ENCODE results near the gene THOC5.
"Not testable (repeated sequence)": the region's sequence is repeated elsewhere in the genome, so short reads cannot be mapped to it uniquely, and the experiment has no call there.

The THOC5 gene

DNA sequence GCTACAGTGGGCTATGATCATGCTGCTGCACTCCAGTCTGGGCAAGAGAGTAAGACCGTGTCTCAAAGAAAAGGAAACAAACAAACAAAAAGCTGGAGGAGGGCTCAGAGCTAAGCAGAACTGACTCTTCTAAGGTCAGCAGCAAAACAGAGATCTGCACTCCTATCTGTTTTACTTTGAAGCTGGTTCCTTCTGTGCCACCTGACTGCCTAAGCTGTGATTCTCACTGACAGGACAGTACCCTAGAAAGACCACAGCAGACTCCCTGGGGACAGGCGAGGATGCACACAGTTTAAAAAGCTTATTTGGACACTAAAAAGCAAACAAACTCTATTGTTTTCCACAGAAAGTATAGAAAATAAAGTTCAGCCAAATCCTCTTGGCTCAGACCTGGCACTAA is 43.0 kb downstream of the THOC5 start:
- no peak for DNase-seq (ENCODE audit: low read depth in 2 of 2)

DNA sequence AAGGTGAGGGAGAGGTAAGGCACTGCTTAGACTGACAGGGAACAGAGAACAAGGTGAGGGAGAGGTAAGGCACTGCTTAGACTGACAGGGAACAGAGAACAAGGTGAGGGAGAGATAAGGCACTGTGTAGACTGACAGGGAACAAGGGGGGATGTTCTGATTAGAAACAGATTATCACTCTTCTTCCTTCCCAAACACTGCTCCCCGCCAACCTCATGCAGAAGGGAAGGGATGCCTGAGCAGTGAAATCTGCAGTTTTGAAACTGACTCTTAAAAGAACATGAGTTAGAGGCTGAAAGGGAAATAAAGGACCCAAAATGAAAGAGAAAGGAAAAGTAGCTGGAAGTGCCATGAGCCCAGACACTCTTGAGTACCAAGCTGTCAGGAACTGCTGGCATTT is 43.7 kb downstream of the THOC5 start:
- DNase-seq (ENCODE audit: low read depth in 2 of 2), result no peak

DNA sequence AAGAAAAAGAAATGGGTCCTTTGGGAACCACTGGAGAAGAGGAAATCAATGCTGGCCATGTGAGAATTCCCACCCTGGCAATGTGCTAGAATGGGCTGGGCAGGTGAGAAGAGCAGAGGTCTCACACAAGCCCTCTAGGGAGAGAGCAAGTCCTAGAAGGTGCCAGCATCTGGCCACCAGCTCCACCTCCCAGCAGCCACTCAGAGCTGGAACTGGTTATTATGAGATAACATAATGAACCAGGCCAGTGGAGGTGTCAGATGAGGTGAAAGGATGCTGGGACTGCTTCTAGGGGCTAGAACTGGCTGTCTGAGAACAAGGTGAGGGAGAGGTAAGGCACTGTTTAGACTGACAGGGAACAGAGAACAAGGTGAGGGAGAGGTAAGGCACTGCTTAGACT is 44.3 kb downstream of the THOC5 start:
- no peak for DNase-seq (ENCODE audit: low read depth in 2 of 2)

- DNase-seq (ENCODE audit: low read depth in 2 of 2), result no peak
Observed at GRCh38 chr22:29503811-29504372, 49.7 kb downstream of the THOC5 start.

DNA sequence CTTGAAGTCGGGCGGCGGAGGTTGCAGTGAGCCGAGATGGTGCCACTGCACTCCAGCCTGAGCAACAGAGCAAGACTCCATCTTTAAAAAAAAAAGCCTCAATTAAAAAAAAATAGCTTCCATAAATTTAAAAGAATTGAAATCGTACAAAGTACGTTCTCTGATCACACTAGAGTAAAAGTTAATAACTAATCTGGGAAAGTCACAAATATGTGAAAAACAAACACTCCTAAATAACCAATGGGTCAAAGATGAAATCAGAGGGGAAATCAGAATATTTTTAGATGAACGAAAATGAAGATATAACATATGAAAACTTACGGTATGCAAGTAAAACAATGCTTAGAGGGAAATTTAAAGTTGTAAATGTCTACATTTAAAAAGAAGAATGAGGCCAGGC is 53.7 kb downstream of the THOC5 start:
- DNase-seq (ENCODE audit: low read depth in 2 of 2), result no peak

- no peak for DNase-seq (ENCODE audit: low read depth in 2 of 2)
Observed at GRCh38 chr22:29493636-29494035, 59.9 kb downstream of the THOC5 start.

GRCh38 chr22:29491012-29491411 is 62.5 kb downstream of the THOC5 start:
- no peak for DNase-seq (ENCODE audit: low read depth in 2 of 2)

GRCh38 chr22:29489127-29489780 is 64.3 kb downstream of the THOC5 start:
- not testable (repeated sequence) for DNase-seq (ENCODE audit: low read depth in 2 of 2)

DNA sequence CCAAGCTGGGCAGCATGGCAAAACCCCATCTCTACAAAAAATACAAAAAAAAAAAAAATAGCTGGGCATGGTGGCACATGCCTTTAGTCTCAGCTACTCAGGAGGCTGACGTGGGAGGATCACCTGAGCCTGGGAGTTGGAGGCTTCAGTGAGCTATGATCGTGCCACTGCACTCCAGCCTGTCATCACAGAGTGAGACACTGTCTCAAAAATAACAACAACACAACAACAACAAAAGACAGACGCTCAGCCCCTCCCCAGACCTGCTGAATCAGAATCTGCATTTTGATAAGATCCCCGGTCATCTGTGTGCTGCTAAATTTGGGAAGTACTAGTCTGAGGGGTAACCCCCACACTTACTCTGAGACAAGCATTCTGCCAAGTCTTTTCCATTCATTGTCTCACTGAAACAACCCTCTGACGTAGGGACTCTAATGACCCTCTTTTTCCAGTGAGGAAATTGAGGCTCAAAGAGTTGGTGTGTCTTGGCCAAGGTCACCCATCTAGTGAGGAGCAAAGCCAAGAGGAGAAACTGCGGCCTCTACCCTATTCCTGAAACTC is 66.1 kb downstream of the THOC5 start:
- DNase-seq (ENCODE audit: low read depth in 2 of 2), result no peak

GRCh38 chr22:29485448-29485847 is 68.1 kb downstream of the THOC5 start:
- no peak for DNase-seq (ENCODE audit: low read depth in 2 of 2)

DNA sequence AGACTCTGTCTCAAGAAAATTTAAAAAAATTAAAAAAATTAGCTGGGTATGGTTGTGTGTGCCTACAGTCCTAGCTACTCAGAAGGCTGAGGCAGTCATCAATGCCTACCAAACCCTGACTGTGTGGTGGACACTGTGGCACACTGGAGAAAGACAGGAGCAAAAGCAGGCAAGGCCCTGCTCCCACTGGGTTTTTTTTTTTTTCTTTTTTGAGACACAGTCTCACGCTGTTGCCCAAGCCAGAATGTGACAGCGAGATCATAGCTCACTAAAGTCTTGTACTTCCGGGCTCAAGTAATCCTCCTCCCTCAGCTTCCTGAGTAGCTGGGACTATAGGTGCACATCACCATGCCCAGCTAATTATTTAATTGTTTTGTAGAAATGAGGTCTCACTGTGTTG is 68.9 kb downstream of the THOC5 start:
- DNase-seq (ENCODE audit: low read depth in 2 of 2), result no peak

GRCh38 chr22:29483254-29483653 is 70.3 kb downstream of the THOC5 start:
- no peak for DNase-seq (ENCODE audit: low read depth in 2 of 2)

GRCh38 chr22:29482726-29483125 is 70.8 kb downstream of the THOC5 start:
- no peak for DNase-seq (ENCODE audit: low read depth in 2 of 2)

DNA sequence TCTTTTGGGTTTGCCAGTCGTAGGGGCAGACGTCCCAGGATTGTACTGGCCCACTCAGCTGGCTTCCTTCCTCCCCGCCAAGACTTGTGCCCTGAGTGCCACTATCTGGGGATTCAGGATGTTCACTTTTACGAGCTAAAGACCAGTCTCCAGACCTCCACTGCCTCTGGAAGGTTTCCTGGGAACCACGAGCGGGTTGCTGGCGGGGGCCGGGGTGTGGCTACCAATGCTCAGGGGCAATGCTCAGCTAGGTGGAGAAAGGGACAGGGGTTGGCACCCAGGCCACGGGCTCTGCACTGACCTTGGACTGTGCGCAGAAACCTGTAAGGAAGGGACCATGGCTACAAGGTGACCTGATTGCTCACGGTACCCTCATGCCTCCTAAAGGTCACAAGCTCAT is 71.3 kb downstream of the THOC5 start:
- DNase-seq (ENCODE audit: low read depth in 2 of 2), result no peak

DNA sequence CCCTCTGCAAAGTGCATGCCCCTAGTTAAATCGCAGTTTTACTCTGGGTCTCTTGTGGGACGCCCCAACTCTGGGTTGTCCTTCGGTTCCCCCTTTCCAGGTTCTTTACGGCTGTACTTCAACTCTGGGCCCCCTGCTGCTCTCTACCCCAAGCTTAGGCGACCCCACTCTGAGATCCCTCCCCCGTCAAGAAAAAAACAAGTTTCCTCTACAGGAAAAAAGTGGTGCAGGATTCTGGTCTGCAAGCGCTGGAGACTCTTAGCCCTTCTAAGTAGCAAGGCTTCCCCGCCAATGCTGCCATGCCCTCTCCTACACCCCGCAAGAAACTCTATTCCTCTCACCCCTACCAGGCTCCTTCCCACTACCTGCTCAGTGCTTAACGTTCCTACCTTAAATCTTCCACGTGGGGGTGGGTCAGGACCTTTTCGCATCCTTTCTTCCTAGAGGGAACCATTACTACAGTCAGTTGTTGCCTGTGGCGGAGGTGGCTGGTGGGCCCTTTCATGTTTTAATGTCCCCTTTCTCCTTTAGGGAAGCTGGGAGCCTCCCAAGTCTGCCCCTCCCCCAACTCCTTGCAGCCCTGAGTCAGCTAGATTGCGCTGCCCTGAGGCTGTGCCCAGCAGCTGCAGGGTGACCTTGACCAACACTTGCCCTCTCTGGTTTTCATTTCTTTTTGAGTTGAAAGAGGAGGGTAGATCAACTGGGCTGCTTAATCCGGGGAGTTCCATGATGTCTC is 72.1 kb downstream of the THOC5 start:
- DNase-seq (ENCODE audit: low read depth in 2 of 2), result no peak

GRCh38 chr22:29480512-29481264 is 72.9 kb downstream of the THOC5 start:
- peak in 1 of 2 donors; percentile 14 for DNase-seq (ENCODE audit: low read depth in 2 of 2)

- DNase-seq (ENCODE audit: low read depth in 2 of 2), result no peak
Observed at GRCh38 chr22:29480262-29480511, 73.4 kb downstream of the THOC5 start.

GRCh38 chr22:29479417-29480261 is 73.9 kb downstream of the THOC5 start, which contains the start of gene NEFH:
TSS of gene NEFH (plus strand) at chr22:29480218. CDS start at chr22:29480263, 45 bp downstream.
- no peak for DNase-seq (ENCODE audit: low read depth in 2 of 2)

- DNase-seq (ENCODE audit: low read depth in 2 of 2), result no peak
Observed at GRCh38 chr22:29478326-29479276, 75.0 kb downstream of the THOC5 start.

DNA sequence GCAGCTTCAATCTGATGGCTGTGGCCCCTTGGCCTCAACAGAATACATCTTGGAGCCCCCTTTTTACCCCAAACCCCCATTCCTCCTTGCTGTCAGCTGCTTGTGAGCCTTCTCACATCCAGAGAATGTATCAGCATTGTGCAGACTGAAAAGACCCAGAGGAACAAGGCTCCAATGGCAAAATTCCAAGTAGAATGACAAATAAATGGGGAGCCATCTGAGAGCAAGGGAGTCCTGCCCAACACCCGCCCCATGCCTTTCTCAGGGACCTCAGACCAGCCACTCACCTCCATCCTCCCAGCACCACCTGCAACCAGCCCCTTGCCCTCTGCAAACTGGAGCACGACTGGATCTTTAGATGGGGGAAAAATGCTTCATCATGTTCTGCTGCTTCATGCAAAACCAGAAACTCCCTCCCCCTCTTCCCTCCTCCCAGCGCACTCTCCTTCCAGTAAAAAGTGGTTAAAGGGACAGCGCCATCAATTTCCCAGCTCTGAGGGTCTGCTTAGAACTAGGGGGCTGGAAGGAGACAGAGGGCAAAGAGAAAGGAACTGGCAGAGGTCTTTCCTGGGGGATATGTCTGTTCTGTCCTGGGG is 75.7 kb downstream of the THOC5 start:
- no peak for DNase-seq (ENCODE audit: low read depth in 2 of 2)

Measured in activated CD4-positive, alpha-beta T cell treated with anti-CD3 and anti-CD28 coated beads for 24 hours (primary cell).